K562 (cell line): ENCODE results near the gene LDLR. TPM values are rescaled to one million over a fixed set of nuclear protein-coding genes. Genes with fewer than 3 reads are reported as not detected.
A peak's percentile ranks its signal among the peaks of the same experiment; 100 is the strongest.

Source experiments
- ATAC-seq: fragments of 200-7000 bp; cut with Tn5 transposase; 3 replicates; pipeline ENCODE4 v1.9.1; 2020; ENCODE audit warnings: moderate library complexity
- BruUV-seq: library from RNA; stranded (reverse); fragments of 400-500 nt; replicated peaks from 2 replicates; lab custom pipeline; 2021; lab: Mats Ljungman, UMichigan
- CTCF ChIA-PET: fragments of 300-600 bp; formaldehyde crosslinking; extraction: SDS; loops from one replicate; lab custom pipeline; 2021; ENCODE audit warnings: low intra/inter-chr PET ratio; lab: Yijun Ruan, JAX
- POLR2A ChIA-PET: fragments of 300-600, 350-650 bp; sonication (Branson Sonifier 250); formaldehyde crosslinking; extraction: SDS; loops from one replicate; lab custom pipeline; 2021; ENCODE audit warnings: antibody characterized with exemption, inconsistent platforms; lab: Yijun Ruan, JAX
- DNase-seq, 4 experiments: peaks; one replicate each; pipeline versions ENCODE4 v3.0.0 to v3.0.0-alpha.2; 2011 to 2018; ENCODE audit warnings: low spot score in 3 of 4, mixed read lengths in 3 of 4; ENCODE audit errors: extremely low read depth in 1 of 4
- FAIRE-seq: peaks from 2 replicates; lab custom pipeline; 2011; peaks lifted over from hg19 to GRCh38; lab: Jason Lieb, UNC
- H2AFZ ChIP-seq: 2 replicates; pipeline ENCODE4 v1.6.0; 2011; ENCODE audit warnings: low read depth, low read length, control low read depth, inconsistent platforms
- H3K27ac ChIP-seq: fragments of 200-600 bp; 3 replicates; pipeline ENCODE4 v1.8.0; 2011; ENCODE audit warnings: low read depth, mild to moderate bottlenecking, control low read depth, inconsistent platforms, low read length, moderate library complexity, mixed read lengths; ENCODE audit errors: extremely low read depth
- H3K27me3 ChIP-seq, 2 experiments: fragments of 300-600 bp in 1 of 2; 2 replicates in 1 of 2; 3 replicates in 1 of 2; pipeline versions ENCODE4 v1.6.0 to v1.8.0; 2011; ENCODE audit warnings: inconsistent platforms in 2 of 2, low read length in 2 of 2, mild to moderate bottlenecking in 1 of 2, mixed read lengths in 1 of 2, moderate library complexity in 1 of 2; ENCODE audit not compliant: control insufficient read depth in 2 of 2, insufficient read depth in 2 of 2
- H3K36me3 ChIP-seq: fragments of 300-600 bp; 3 replicates; pipeline ENCODE4 v1.8.0; 2011; ENCODE audit warnings: mild to moderate bottlenecking, low read length, inconsistent platforms; ENCODE audit not compliant: control insufficient read depth, insufficient read depth
- H3K4me1 ChIP-seq, 2 experiments: fragments of 200-600 bp in 1 of 2; replicated peaks in 1 of 2; 2 replicates in 1 of 2; 3 replicates in 1 of 2; pipeline versions ENCODE4 v1.5.1 to v1.8.0; 2011; ENCODE audit warnings: inconsistent platforms in 2 of 2, low read length in 2 of 2, mild to moderate bottlenecking in 1 of 2, mixed read lengths in 1 of 2, moderate library complexity in 1 of 2; ENCODE audit not compliant: control insufficient read depth in 2 of 2, insufficient read depth in 2 of 2
- H3K4me2 ChIP-seq: 2 replicates; pipeline ENCODE4 v1.6.1; 2011; ENCODE audit warnings: low read length, control low read depth, inconsistent platforms, mixed read lengths; ENCODE audit not compliant: insufficient read depth
- H3K4me3 ChIP-seq: fragments of 200-600 bp; sonication (generic), shearing (Covaris generic); 2 replicates; pipeline ENCODE4 v1.5.1; 2016; ENCODE audit warnings: control low read depth, inconsistent platforms
- H3K79me2 ChIP-seq: fragments of 200-600 bp; 3 replicates; pipeline ENCODE4 v1.8.0; 2011; ENCODE audit warnings: low read length, inconsistent platforms; ENCODE audit not compliant: control insufficient read depth, insufficient read depth
- H3K9ac ChIP-seq, 2 experiments: 2 replicates each; pipeline versions ENCODE4 v1.6.0 to v1.6.1; 2011; ENCODE audit warnings: low read depth in 2 of 2, low read length in 2 of 2, control low read depth in 1 of 2, inconsistent platforms in 1 of 2, mild to moderate bottlenecking in 1 of 2, mixed read lengths in 1 of 2; ENCODE audit not compliant: insufficient read depth in 1 of 2
- H3K9me1 ChIP-seq: one replicate; pipeline ENCODE4 v1.6.0; 2011; ENCODE audit warnings: inconsistent platforms, mild to moderate bottlenecking, low read length, moderate library complexity; ENCODE audit not compliant: control insufficient read depth, insufficient read depth
- H3K9me3 ChIP-seq: replicated peaks from 2 replicates; pipeline ENCODE4 v1.5.1; 2011; ENCODE audit warnings: low read depth, low read length, inconsistent platforms; ENCODE audit not compliant: control insufficient read depth, insufficient read depth
- H4K20me1 ChIP-seq: replicated peaks from 2 replicates; pipeline ENCODE4 v1.6.1; 2011; ENCODE audit warnings: low read length, inconsistent platforms, mixed read lengths; ENCODE audit not compliant: control insufficient read depth, insufficient read depth
- ADNP ChIP-seq: fragments of 200-800 bp; sonication (Bioruptor generic); IDR thresholded peaks from 2 replicates; pipeline ENCODE4 v1.6.1; 2016; ENCODE audit warnings: missing genetic modification characterization, missing compliant biosample characterization
- ARID1B ChIP-seq: fragments of 450-650 bp; IDR thresholded peaks from 2 replicates; pipeline ENCODE4 v1.6.1; 2016; ENCODE audit warnings: antibody characterized with exemption, mild to moderate bottlenecking, inconsistent platforms
- BCOR ChIP-seq: fragments of 450-650 bp; IDR thresholded peaks from 2 replicates; pipeline ENCODE4 v1.6.1; 2016
- BMI1 ChIP-seq: fragments of 150-350 bp; IDR thresholded peaks from 2 replicates; pipeline ENCODE4 v1.6.1; 2014; ENCODE audit warnings: low read length
- CEBPG ChIP-seq, 3 experiments: fragments of 200-800 bp in 1 of 3; sonication (Bioruptor generic) in 1 of 3; sonication (generic) in 1 of 3; formaldehyde crosslinking in 1 of 3; IDR thresholded peaks in 2 of 3; conservative IDR thresholded peaks in 1 of 3; 2 replicates each; pipeline versions ENCODE4 v1.6.1 to v1.8.0; 2016 to 2022; ENCODE audit warnings: missing compliant biosample characterization in 2 of 3, missing genetic modification characterization in 2 of 3, mild to moderate bottlenecking in 1 of 3, missing genetic modification reagents in 1 of 3
- E2F4 ChIP-seq: sonication (generic); formaldehyde crosslinking; IDR thresholded peaks from 2 replicates; pipeline ENCODE4 v1.8.0; 2022; ENCODE audit warnings: mild to moderate bottlenecking, low read depth, missing genetic modification reagents
- FUS ChIP-seq: fragments of 200-400 bp; formaldehyde crosslinking; optimal IDR thresholded peaks from 2 replicates; pipeline ENCODE3; 2017; ENCODE audit warnings: low read depth, low read length
- HLTF ChIP-seq: fragments of 450-650 bp; IDR thresholded peaks from 2 replicates; pipeline ENCODE4 v1.6.1; 2016
- KDM1A ChIP-seq, 2 experiments: fragments of 450-650 bp; IDR thresholded peaks; 2 replicates each; pipeline ENCODE4 v1.6.1; 2016; ENCODE audit warnings: mild to moderate bottlenecking in 2 of 2
- KLF1 ChIP-seq: fragments of 450-650 bp; IDR thresholded peaks from 2 replicates; pipeline ENCODE4 v1.6.1; 2016; ENCODE audit warnings: missing genetic modification characterization, missing compliant biosample characterization
- PHF21A ChIP-seq: fragments of 450-650 bp; IDR thresholded peaks from 2 replicates; pipeline ENCODE4 v1.6.1; 2017; ENCODE audit warnings: low read depth, borderline replicate concordance
- PTRF ChIP-seq: fragments of 450-650 bp; IDR thresholded peaks from 2 replicates; pipeline ENCODE4 v1.6.1; 2016; ENCODE audit warnings: mild to moderate bottlenecking, missing genetic modification characterization, missing compliant biosample characterization
- RBM25 ChIP-seq: fragments of 200-400 bp; formaldehyde crosslinking; IDR thresholded peaks from 2 replicates; pipeline ENCODE4 v1.6.1; 2018; ENCODE audit warnings: low read length, low read depth, moderate library complexity; ENCODE audit not compliant: severe bottlenecking
- RCOR1 ChIP-seq, 2 experiments: IDR thresholded peaks; 2 replicates each; pipeline ENCODE4 v1.6.1; 2012; ENCODE audit warnings: low read depth in 2 of 2, low read length in 2 of 2, borderline replicate concordance in 1 of 2, improper control_type of control experiment in 1 of 2
- SMARCA5 ChIP-seq: fragments of 450-650 bp; IDR thresholded peaks from 2 replicates; pipeline ENCODE4 v1.6.1; 2016
- TAF1 ChIP-seq: IDR thresholded peaks from 2 replicates; pipeline ENCODE4 v1.6.1; 2011; ENCODE audit warnings: mild to moderate bottlenecking, low read length, moderate library complexity; ENCODE audit not compliant: insufficient read depth, control insufficient read depth, severe bottlenecking; ENCODE audit errors: extremely low read depth
- TEAD4 ChIP-seq, 2 experiments: sonication (generic) in 1 of 2; formaldehyde crosslinking in 1 of 2; IDR thresholded peaks; 2 replicates each; pipeline versions ENCODE4 v1.6.1 to v1.8.0; 2012 to 2022; ENCODE audit warnings: borderline replicate concordance in 1 of 2, inconsistent platforms in 1 of 2, low read length in 1 of 2, mild to moderate bottlenecking in 1 of 2, missing genetic modification reagents in 1 of 2
- ZNF24 ChIP-seq: fragments of 450-650 bp; IDR thresholded peaks from 2 replicates; pipeline ENCODE4 v1.6.1; 2016
- ZNF354B ChIP-seq: fragments of 250-450 bp; sonication (Bioruptor Pico); IDR thresholded peaks from 2 replicates; pipeline ENCODE4 v1.4.0; 2020
- ZNF695 ChIP-seq: fragments of 450-650 bp; formaldehyde crosslinking; IDR thresholded peaks from 2 replicates; pipeline ENCODE4 v1.4.0; 2020; ENCODE audit warnings: mild to moderate bottlenecking, moderate library complexity
- whole genome bisulfite sequencing: fragments of 100-300 bp; shearing (Covaris generic); methylation state at CpG from one replicate; pipeline ENCODE4 v1.1.6; 2016; ENCODE audit warnings: low coverage, mixed read lengths; ENCODE audit not compliant: insufficient coverage; ENCODE audit errors: missing lambda C conversion rate; 5-methylcytosine and 5-hydroxymethylcytosine counted together
- in situ Hi-C: fragments of 300-500 bp; cut with MboI; formaldehyde crosslinking; loops from 4 replicates; pipeline ENCODE4 v1.15.0; 2018; ENCODE audit warnings: inconsistent platforms, mixed read lengths
- intact Hi-C: fragments of 100-400 bp; cut with micrococcal nuclease; formaldehyde crosslinking; loops from 2 replicates; pipeline ENCODE4 v1.14.2; 2022
- polyA plus RNA-seq, 8 experiments: library from polyadenylated mRNA; depleted of rRNA in 4 of 8; stranded (reverse) in 5 of 8; unstranded in 3 of 8; fragments of >200 nt; fragmentation: Nextera tagmentation in 2 of 8; fragmentation: Illumina TruSeq in 1 of 8; extraction: Ambion mirVana in 2 of 8; extraction: Trizol in 1 of 8; gene quantifications; 2 replicates each; pipeline versions ENCODE4 v1.2.1 to v1.2.3, GENCODE V29; 2011 to 2014; ENCODE audit warnings: inconsistent platforms in 1 of 8, missing spikeins in 1 of 8
- total RNA-seq, 7 experiments: library from RNA; depleted of rRNA in 6 of 7; stranded (reverse); fragments of >200 nt in 6 of 7; fragmentation: Illumina TruSeq in 2 of 7; extraction: Trizol in 2 of 7; gene quantifications; 2 replicates each; pipeline versions ENCODE4 v1.2.1 to v1.2.3, GENCODE V29; 2011 to 2021; ENCODE audit warnings: low replicate concordance in 1 of 7

Gene LDLR
- total and polyA plus RNA-seq, 9 of the 15 experiments (the other 6 are each of a cell fraction or from before 2014, with no cell fraction given): 19.9 to 114 (median 56.3) TPM

GRCh38 chr19:11145536-11145924, 56.3 kb downstream of the LDLR start:
- Histone ChIP-seq H2AFZ (no peak overlapping the region), H3K79me2 (peaks cover 4% of the 10 kb centered on the region), H3K27ac (no peak overlapping the region; the same call in 2 of the 3 replicates), H3K36me3 (peaks cover 53% of the 10 kb centered on the region; the same call in 2 of the 3 replicates), H3K4me1 (peaks cover 19 to 43% of the 10 kb centered on the region in 2 experiments), H3K9ac (no peak overlapping the region), H3K9me3 (no peaks in the 10 kb centered on the region), H4K20me1 (no peaks in the 10 kb centered on the region; the same call in none of the 2 replicates), H3K9me1 (no peaks in the 10 kb centered on the region), H3K27me3 (no peaks in the 10 kb centered on the region), H3K4me3 (no peak overlapping the region), H3K4me2 (no peak overlapping the region)
- DNase-seq (no peak), FAIRE-seq (no peak), ATAC-seq (no peak)
- 89% methylated on average over 3 of the region's 3 CpGs for WGBS
- POLR2A ChIA-PET: interaction anchor here (3.9 kb wide), 1 partner anchor 10 kb away, joined by 52 read pairs; the partner anchor contains the start of gene SPC24
- intact Hi-C loops: no loop called here
- no TSS peak for BruUV-seq
- CTCF ChIA-PET: no interaction called here
- in situ Hi-C loops: no loop called here
- TF ChIP-seq E2F4: no peak
- no peak for TF ChIP-seq ZNF24
- TF ChIP-seq KLF1 (tag): no peak
- TF ChIP-seq PHF21A: no peak
- peak; percentile 37; the same call in 1 of the 2 replicates for TF ChIP-seq TEAD4 (IDR thresholded peaks at IDR 0.05; ENCODE audit: low read length)
- no peak for TF ChIP-seq TEAD4 (CRISPR knock-in tag; IDR thresholded peaks at IDR 0.05; ENCODE audit: borderline replicate concordance)
- TF ChIP-seq BMI1: no peak
- TF ChIP-seq ZNF354B: no peak
- TF ChIP-seq FUS: no peak
- TF ChIP-seq KDM1A (IDR thresholded peaks at IDR 0.05): peak in 1 of 2 experiments; percentile 36; a peak in 2 of 4 replicates
- TF ChIP-seq ARID1B: no peak
- TF ChIP-seq RCOR1 (IDR thresholded peaks at IDR 0.05; ENCODE audit: borderline replicate concordance in 1 of 2, low read depth in 2 of 2, low read length in 2 of 2): 0 out of 4 replicates have a peak, but pooled peaks of 1 of the 2 experiments have one; percentile 20
- TF ChIP-seq RBM25: peak; percentile 94
- peak; percentile 72; the same call in 1 of the 2 replicates for TF ChIP-seq BCOR
- TF ChIP-seq TAF1: no peak
- 0 out of 2 replicates have a peak, but pooled peaks have one; percentile 27 for TF ChIP-seq HLTF
- TF ChIP-seq CEBPG (CRISPR knock-in tag; IDR thresholded peaks at IDR 0.05): no peak
- no peak for TF ChIP-seq CEBPG (tag; conservative IDR thresholded peaks at IDR 0.05 in 1 of 2, IDR thresholded peaks at IDR 0.05 in 1 of 2)
- peak; percentile 78; the same call in 1 of the 2 replicates for TF ChIP-seq ADNP
- peak; percentile 74; the same call in 1 of the 2 replicates for TF ChIP-seq SMARCA5
- TF ChIP-seq ZNF695 (CRISPR knock-in tag): no peak
- TF ChIP-seq PTRF (tag): no peak
